SK-N-SH treated with all-trans-retinoic acid at 6 μM for 48 hours (cell line): ENCODE measurements around the gene AGAP1.

Source experiments
- ATAC-seq: fragments of 200-7000 bp; cut with Tn5 transposase; 3 replicates; pipeline ENCODE4 v1.9.1; 2020; ENCODE audit warnings: mild to moderate bottlenecking, moderate library complexity
- BACH2 ChIP-seq: fragments of 250-450 bp; sonication (Bioruptor Pico); IDR thresholded peaks from 2 replicates; pipeline ENCODE4 v1.9.0; 2021; ENCODE audit warnings: mild to moderate bottlenecking, borderline replicate concordance
- CSDC2 ChIP-seq: fragments of 250-450 bp; sonication (Bioruptor Pico); IDR thresholded peaks from 2 replicates; pipeline ENCODE4 v1.5.0; 2020; ENCODE audit warnings: mild to moderate bottlenecking, moderate library complexity
- ESRRG ChIP-seq: fragments of 250-450 bp; sonication (Bioruptor Pico); IDR thresholded peaks from 2 replicates; pipeline ENCODE4 v1.6.1; 2021; ENCODE audit warnings: mild to moderate bottlenecking
- GLIS3 ChIP-seq: fragments of 250-450 bp; sonication (Bioruptor Pico); IDR thresholded peaks from 2 replicates; pipeline ENCODE4 v1.5.0; 2020; ENCODE audit warnings: mild to moderate bottlenecking, moderate library complexity
- OSR1 ChIP-seq: fragments of 250-450 bp; sonication (Bioruptor Pico); IDR thresholded peaks from 2 replicates; pipeline ENCODE4 v1.8.0; 2022; ENCODE audit warnings: moderate library complexity, mild to moderate bottlenecking, inconsistent platforms
- PPARA ChIP-seq: fragments of 250-450 bp; sonication (Bioruptor Pico); IDR thresholded peaks from 2 replicates; pipeline ENCODE4 v1.5.0; 2020; ENCODE audit warnings: mild to moderate bottlenecking, borderline replicate concordance
- RARB ChIP-seq: fragments of 250-450 bp; sonication (Bioruptor Pico); IDR thresholded peaks from 2 replicates; pipeline ENCODE4 v1.8.0; 2021; ENCODE audit warnings: mild to moderate bottlenecking, moderate library complexity
- SNAI2 ChIP-seq: fragments of 250-450 bp; sonication (Bioruptor Pico); IDR thresholded peaks from 2 replicates; pipeline ENCODE4 v1.5.0; 2020; ENCODE audit warnings: mild to moderate bottlenecking, moderate library complexity
- TOX ChIP-seq: fragments of 250-450 bp; sonication (Bioruptor Pico); IDR thresholded peaks from 2 replicates; pipeline ENCODE4 v1.8.0; 2021; ENCODE audit warnings: mild to moderate bottlenecking, moderate library complexity, borderline replicate concordance
- ZC3H10 ChIP-seq: fragments of 250-450 bp; sonication (Bioruptor Pico); IDR thresholded peaks from 2 replicates; pipeline ENCODE4 v1.5.1; 2021; ENCODE audit warnings: mild to moderate bottlenecking, moderate library complexity
- ZFP3 ChIP-seq: fragments of 250-450 bp; sonication (Bioruptor Pico); IDR thresholded peaks from 2 replicates; pipeline ENCODE4 v1.5.0; 2020; ENCODE audit warnings: mild to moderate bottlenecking, moderate library complexity
- ZFP30 ChIP-seq: fragments of 450-650 bp; formaldehyde crosslinking; IDR thresholded peaks from 2 replicates; pipeline ENCODE4 v1.5.0; 2022; ENCODE audit warnings: mild to moderate bottlenecking, moderate library complexity
- ZNF8 ChIP-seq: fragments of 450-650 bp; formaldehyde crosslinking; IDR thresholded peaks from 2 replicates; pipeline ENCODE4 v1.5.0; 2020; ENCODE audit warnings: mild to moderate bottlenecking, moderate library complexity
- TF ChIP-seq, protein P1 (sequence below): fragments of 250-450 bp; sonication (Bioruptor Pico); IDR thresholded peaks from 2 replicates; pipeline ENCODE4 v1.8.0; 2020; ENCODE audit warnings: mild to moderate bottlenecking, moderate library complexity, borderline replicate concordance
- TF ChIP-seq, protein P2 (sequence below): fragments of 250-450 bp; sonication (Bioruptor Pico); IDR thresholded peaks from 2 replicates; pipeline ENCODE4 v1.5.1; 2021; ENCODE audit warnings: mild to moderate bottlenecking, moderate library complexity
- TF ChIP-seq, protein P3 (sequence below): fragments of 250-450 bp; sonication (Bioruptor Pico); IDR thresholded peaks from 2 replicates; pipeline ENCODE4 v1.8.0; 2021; ENCODE audit warnings: low read depth, mild to moderate bottlenecking, moderate library complexity, borderline replicate concordance
- TF ChIP-seq, protein P4 (sequence below): fragments of 250-450 bp; sonication (Bioruptor Pico); IDR thresholded peaks from 2 replicates; pipeline ENCODE4 v1.5.1; 2020; ENCODE audit warnings: low read depth, mild to moderate bottlenecking, moderate library complexity
- TF ChIP-seq, protein P5 (sequence below): fragments of 250-450 bp; sonication (Bioruptor Pico); IDR thresholded peaks from 2 replicates; pipeline ENCODE4 v1.5.0; 2020; ENCODE audit warnings: mild to moderate bottlenecking, moderate library complexity

The AGAP1 gene

DNA sequence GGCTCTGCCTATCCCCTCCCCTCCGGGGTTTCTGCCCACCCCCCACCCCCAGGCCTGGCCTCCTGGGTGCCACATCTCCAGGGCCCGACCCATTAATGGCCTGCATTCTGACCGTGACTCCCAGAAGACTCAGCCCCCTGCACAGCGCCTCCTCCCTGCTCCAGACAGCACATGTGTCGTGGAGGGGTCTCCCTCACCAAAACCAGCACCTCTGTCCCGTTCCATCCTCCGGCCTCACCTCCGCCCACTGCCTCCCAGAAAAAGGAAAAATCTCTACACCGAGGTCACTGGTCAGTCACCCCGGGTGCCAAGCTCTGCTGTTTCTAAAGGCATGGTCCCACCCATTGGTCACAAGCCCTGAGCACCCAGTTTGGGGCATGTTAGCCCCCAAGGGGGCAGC, 609.1 kb downstream of the AGAP1 start:
- no peak for ATAC-seq
- TF ChIP-seq CSDC2 (CRISPR knock-in tag) (no peak), TOX (CRISPR knock-in tag) (no peak), GLIS3 (CRISPR knock-in tag) (no peak)
- TF ChIP-seq, protein P1, sequence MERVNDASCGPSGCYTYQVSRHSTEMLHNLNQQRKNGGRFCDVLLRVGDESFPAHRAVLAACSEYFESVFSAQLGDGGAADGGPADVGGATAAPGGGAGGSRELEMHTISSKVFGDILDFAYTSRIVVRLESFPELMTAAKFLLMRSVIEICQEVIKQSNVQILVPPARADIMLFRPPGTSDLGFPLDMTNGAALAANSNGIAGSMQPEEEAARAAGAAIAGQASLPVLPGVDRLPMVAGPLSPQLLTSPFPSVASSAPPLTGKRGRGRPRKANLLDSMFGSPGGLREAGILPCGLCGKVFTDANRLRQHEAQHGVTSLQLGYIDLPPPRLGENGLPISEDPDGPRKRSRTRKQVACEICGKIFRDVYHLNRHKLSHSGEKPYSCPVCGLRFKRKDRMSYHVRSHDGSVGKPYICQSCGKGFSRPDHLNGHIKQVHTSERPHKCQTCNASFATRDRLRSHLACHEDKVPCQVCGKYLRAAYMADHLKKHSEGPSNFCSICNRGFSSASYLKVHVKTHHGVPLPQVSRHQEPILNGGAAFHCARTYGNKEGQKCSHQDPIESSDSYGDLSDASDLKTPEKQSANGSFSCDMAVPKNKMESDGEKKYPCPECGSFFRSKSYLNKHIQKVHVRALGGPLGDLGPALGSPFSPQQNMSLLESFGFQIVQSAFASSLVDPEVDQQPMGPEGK (CRISPR knock-in tag), result no peak
- TF ChIP-seq, protein P2, sequence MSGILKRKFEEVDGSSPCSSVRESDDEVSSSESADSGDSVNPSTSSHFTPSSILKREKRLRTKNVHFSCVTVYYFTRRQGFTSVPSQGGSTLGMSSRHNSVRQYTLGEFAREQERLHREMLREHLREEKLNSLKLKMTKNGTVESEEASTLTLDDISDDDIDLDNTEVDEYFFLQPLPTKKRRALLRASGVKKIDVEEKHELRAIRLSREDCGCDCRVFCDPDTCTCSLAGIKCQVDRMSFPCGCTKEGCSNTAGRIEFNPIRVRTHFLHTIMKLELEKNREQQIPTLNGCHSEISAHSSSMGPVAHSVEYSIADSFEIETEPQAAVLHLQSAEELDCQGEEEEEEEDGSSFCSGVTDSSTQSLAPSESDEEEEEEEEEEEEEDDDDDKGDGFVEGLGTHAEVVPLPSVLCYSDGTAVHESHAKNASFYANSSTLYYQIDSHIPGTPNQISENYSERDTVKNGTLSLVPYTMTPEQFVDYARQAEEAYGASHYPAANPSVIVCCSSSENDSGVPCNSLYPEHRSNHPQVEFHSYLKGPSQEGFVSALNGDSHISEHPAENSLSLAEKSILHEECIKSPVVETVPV (CRISPR knock-in tag), result no peak
- TF ChIP-seq, protein P3, sequence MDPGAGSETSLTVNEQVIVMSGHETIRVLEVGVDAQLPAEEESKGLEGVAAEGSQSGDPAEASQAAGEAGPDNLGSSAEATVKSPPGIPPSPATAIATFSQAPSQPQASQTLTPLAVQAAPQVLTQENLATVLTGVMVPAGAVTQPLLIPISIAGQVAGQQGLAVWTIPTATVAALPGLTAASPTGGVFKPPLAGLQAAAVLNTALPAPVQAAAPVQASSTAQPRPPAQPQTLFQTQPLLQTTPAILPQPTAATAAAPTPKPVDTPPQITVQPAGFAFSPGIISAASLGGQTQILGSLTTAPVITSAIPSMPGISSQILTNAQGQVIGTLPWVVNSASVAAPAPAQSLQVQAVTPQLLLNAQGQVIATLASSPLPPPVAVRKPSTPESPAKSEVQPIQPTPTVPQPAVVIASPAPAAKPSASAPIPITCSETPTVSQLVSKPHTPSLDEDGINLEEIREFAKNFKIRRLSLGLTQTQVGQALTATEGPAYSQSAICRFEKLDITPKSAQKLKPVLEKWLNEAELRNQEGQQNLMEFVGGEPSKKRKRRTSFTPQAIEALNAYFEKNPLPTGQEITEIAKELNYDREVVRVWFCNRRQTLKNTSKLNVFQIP (CRISPR knock-in tag), result no peak
- TF ChIP-seq, protein P4, sequence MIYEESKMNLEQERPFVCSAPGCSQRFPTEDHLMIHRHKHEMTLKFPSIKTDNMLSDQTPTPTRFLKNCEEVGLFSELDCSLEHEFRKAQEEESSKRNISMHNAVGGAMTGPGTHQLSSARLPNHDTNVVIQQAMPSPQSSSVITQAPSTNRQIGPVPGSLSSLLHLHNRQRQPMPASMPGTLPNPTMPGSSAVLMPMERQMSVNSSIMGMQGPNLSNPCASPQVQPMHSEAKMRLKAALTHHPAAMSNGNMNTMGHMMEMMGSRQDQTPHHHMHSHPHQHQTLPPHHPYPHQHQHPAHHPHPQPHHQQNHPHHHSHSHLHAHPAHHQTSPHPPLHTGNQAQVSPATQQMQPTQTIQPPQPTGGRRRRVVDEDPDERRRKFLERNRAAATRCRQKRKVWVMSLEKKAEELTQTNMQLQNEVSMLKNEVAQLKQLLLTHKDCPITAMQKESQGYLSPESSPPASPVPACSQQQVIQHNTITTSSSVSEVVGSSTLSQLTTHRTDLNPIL (CRISPR knock-in tag), result no peak

DNA sequence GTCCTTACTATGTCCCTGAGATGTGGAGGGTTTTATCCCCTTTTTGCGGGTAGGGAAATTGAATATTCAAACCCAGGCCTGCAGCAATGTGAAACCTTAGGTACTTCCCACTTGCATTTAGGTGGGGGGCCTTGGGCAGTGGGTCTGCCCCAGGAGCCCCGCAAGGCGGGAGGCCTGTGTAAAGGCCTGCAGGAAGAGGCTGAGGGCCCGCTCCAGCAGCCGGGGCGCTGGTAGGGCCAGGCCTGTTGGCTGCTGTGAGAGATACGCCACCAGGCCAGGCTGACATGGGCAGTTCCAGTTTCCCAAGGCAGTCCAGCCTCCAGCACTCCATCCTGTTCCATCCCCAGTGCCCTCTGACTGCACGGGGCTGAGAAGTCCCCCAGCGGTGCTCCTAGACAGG, 610.1 kb downstream of the AGAP1 start:
- ATAC-seq, result no peak
- no peak for TF ChIP-seq ZC3H10 (CRISPR knock-in tag)
- TF ChIP-seq ZNF8, result no peak
- no peak for TF ChIP-seq RARB (CRISPR knock-in tag)
- no peak for TF ChIP-seq ZFP3 (CRISPR knock-in tag)
- no peak for TF ChIP-seq PPARA (CRISPR knock-in tag)
- no peak for TF ChIP-seq GLIS3 (CRISPR knock-in tag)
- TF ChIP-seq SNAI2 (CRISPR knock-in tag), result no peak
- no peak for TF ChIP-seq TOX (CRISPR knock-in tag)
- TF ChIP-seq ZFP30, result no peak
- TF ChIP-seq, protein P1 (CRISPR knock-in tag), result no peak
- TF ChIP-seq, protein P4 (CRISPR knock-in tag), result no peak
- TF ChIP-seq, protein P5, sequence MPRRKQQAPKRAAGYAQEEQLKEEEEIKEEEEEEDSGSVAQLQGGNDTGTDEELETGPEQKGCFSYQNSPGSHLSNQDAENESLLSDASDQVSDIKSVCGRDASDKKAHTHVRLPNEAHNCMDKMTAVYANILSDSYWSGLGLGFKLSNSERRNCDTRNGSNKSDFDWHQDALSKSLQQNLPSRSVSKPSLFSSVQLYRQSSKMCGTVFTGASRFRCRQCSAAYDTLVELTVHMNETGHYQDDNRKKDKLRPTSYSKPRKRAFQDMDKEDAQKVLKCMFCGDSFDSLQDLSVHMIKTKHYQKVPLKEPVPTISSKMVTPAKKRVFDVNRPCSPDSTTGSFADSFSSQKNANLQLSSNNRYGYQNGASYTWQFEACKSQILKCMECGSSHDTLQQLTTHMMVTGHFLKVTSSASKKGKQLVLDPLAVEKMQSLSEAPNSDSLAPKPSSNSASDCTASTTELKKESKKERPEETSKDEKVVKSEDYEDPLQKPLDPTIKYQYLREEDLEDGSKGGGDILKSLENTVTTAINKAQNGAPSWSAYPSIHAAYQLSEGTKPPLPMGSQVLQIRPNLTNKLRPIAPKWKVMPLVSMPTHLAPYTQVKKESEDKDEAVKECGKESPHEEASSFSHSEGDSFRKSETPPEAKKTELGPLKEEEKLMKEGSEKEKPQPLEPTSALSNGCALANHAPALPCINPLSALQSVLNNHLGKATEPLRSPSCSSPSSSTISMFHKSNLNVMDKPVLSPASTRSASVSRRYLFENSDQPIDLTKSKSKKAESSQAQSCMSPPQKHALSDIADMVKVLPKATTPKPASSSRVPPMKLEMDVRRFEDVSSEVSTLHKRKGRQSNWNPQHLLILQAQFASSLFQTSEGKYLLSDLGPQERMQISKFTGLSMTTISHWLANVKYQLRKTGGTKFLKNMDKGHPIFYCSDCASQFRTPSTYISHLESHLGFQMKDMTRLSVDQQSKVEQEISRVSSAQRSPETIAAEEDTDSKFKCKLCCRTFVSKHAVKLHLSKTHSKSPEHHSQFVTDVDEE, result no peak
- TF ChIP-seq BACH2 (CRISPR knock-in tag), result no peak
- TF ChIP-seq OSR1 (CRISPR knock-in tag), result no peak
- TF ChIP-seq ESRRG (CRISPR knock-in tag), result no peak
- TF ChIP-seq, protein P2 (CRISPR knock-in tag), result no peak
